Transverse colon (tissue), 4 donors: Measurements from ENCODE around the gene NOPCHAP1. TPM values are rescaled to one million over a fixed set of nuclear protein-coding genes. Genes with fewer than 3 reads are reported as not detected.
A peak's percentile ranks its signal among the peaks of the same experiment; 100 is the strongest.

Experiments used
- DNase-seq: peaks from one replicate; pipeline ENCODE4 v3.0.0-alpha.2; 2019
- H3K27ac ChIP-seq, 4 donors: fragments of 200-600 bp; sonication (generic); 2 replicates each; pipeline ENCODE4 v1.5.1; 2016 to 2018; ENCODE audit warnings: inconsistent platforms in 4 of 4
- H3K27me3 ChIP-seq: fragments of 200-600 bp; sonication (generic); 2 replicates; pipeline ENCODE4 v1.5.1; 2017; ENCODE audit warnings: inconsistent platforms
- H3K36me3 ChIP-seq, 4 donors: fragments of 200-600 bp; sonication (generic); 2 replicates each; pipeline ENCODE4 v1.5.1; 2017 to 2019; ENCODE audit warnings: inconsistent platforms in 4 of 4
- H3K4me1 ChIP-seq, 4 donors: fragments of 200-600 bp; sonication (generic); 2 replicates each; pipeline ENCODE4 v1.5.1; 2017 to 2020; ENCODE audit warnings: inconsistent platforms in 4 of 4
- H3K4me3 ChIP-seq, 4 donors: fragments of 200-600 bp; sonication (generic); 1 replicate in 1 of 4; 2 replicates in 3 of 4; pipeline versions ENCODE4 v1.5.1 to v1.6.1; 2017 to 2019; ENCODE audit warnings: inconsistent platforms in 4 of 4
- H3K9me3 ChIP-seq, 2 donors: fragments of 200-600 bp; sonication (generic); 2 replicates each; pipeline ENCODE4 v1.5.1; 2017 to 2019; ENCODE audit warnings: inconsistent platforms in 2 of 2
- CTCF ChIP-seq, 5 experiments: fragments of 200-600 bp in 3 of 5; fragments of 450-650 bp in 2 of 5; sonication (generic) in 3 of 5; IDR thresholded peaks; 1 replicate in 2 of 5; 2 replicates in 3 of 5; pipeline ENCODE4 v1.5.1; 2016 to 2017; ENCODE audit warnings: antibody characterized with exemption in 5 of 5, inconsistent platforms in 3 of 5, mild to moderate bottlenecking in 2 of 5, moderate library complexity in 1 of 5
- EP300 ChIP-seq: sonication (generic); formaldehyde crosslinking; IDR thresholded peaks from one replicate; pipeline ENCODE4 v1.6.1; 2017; ENCODE audit warnings: antibody characterized with exemption, low read depth
- POLR2A ChIP-seq: fragments of 450-650 bp; IDR thresholded peaks from one replicate; pipeline ENCODE4 v1.6.1; 2016; ENCODE audit warnings: antibody characterized with exemption, mild to moderate bottlenecking, moderate library complexity
- POLR2AphosphoS5 ChIP-seq, 3 donors: sonication (generic); formaldehyde crosslinking; IDR thresholded peaks; one replicate each; pipeline ENCODE4 v1.6.1; 2016; ENCODE audit warnings: antibody characterized with exemption in 3 of 3
- WGBS, 2 donors: methylation state at CpG; one replicate each; pipeline ENCODE4 v1.1.5; 2018; ENCODE audit warnings: low coverage in 1 of 2; 5-methylcytosine and 5-hydroxymethylcytosine counted together
- in situ Hi-C, 4 donors: fragments of 200-750 bp; cut with MboI; loops; one replicate each; pipeline versions ENCODE4 v1.15.0 to v1.15.1; 2017; ENCODE audit warnings: low sequenced_read_pairs in 3 of 4, low pct_ligation_motif_present in 1 of 4, low pct_unique_long_range_greater_than_20kb in 1 of 4
- intact Hi-C: fragments of 100-400 bp; cut with DNase I; formaldehyde crosslinking; loops from one replicate; pipeline ENCODE4 v1.15.1; 2023; ENCODE audit warnings: low total_unique reads
- total RNA-seq, 4 donors: library from RNA; depleted of rRNA; stranded (reverse); fragments of >200 nt; gene quantifications; one replicate each; pipeline ENCODE4 v1.1.0, GENCODE V29; 2016

The NOPCHAP1 gene
- 1 to 10 TPM in 3 of 4 donors, under 1 TPM in 1; 0.37 to 5.7 (median 2.2) TPM for total RNA-seq

GRCh38 chr12:104986022-104986941 is at the start of gene NOPCHAP1:
Gene NOPCHAP1 (plus strand): TSS chr12:104986316. CDS start chr12:104986353, 37 bp downstream.
- Histone ChIP-seq H3K36me3 (peaks cover 0 to 10% (median 0%) of the 10 kb centered on the region in 4 donors), H3K27ac (peak within 1 kb of the TSS; percentile 82 to 87 (median 86)), H3K4me3 (peak within 1 kb of the TSS; percentile 79 to 98 (median 92)), H3K27me3 (no peaks in the 10 kb centered on the region), H3K9me3 (no peaks in the 10 kb centered on the region), H3K4me1 (peaks cover 8 to 23% (median 11%) of the 10 kb centered on the region in 4 donors)
- intact Hi-C loops (no loop called here), in situ Hi-C loops (no loop called here)
- peak; percentile 58 to 87 (median 79) for TF ChIP-seq POLR2AphosphoS5 (IDR thresholded peaks at IDR 0.05)
- no peak for TF ChIP-seq EP300
- TF ChIP-seq POLR2A = peak; percentile 61
- 1 to 4% methylated on average over 8 to 38 of the region's 59 CpGs for WGBS, 2 donors
- DNase-seq = peak; percentile 95

- Histone ChIP-seq H3K4me3 (no peak overlapping the region), H3K27ac (peak overlapping the region; percentile 33 to 65 (median 59)), H3K27me3 (no peaks in the 10 kb centered on the region), H3K4me1 (peaks cover 0 to 18% (median 8%) of the 10 kb centered on the region in 4 donors), H3K36me3 (no peaks in the 10 kb centered on the region), H3K9me3 (no peaks in the 10 kb centered on the region)
- no peak for DNase-seq
- in situ Hi-C loops (no loop called here), intact Hi-C loops (no loop called here)
- 51 to 70% methylated on average over 2 to 3 of the region's 3 CpGs for WGBS, 2 donors
- TF ChIP-seq POLR2A (no peak), POLR2AphosphoS5 (IDR thresholded peaks at IDR 0.05) (no peak), EP300 (no peak), CTCF (IDR thresholded peaks at IDR 0.05) (no peak)
Observed at GRCh38 chr12:104938371-104938770, 47.7 kb upstream of the NOPCHAP1 start.

GRCh38 chr12:104939089-104939488 is 47.0 kb upstream of the NOPCHAP1 start:
- Histone ChIP-seq H3K27ac (peak overlapping the region; percentile 33 to 65 (median 59)), H3K9me3 (no peaks in the 10 kb centered on the region), H3K4me1 (peaks cover 0 to 18% (median 8%) of the 10 kb centered on the region in 4 donors), H3K4me3 (no peak overlapping the region), H3K27me3 (no peaks in the 10 kb centered on the region), H3K36me3 (no peaks in the 10 kb centered on the region)
- intact Hi-C loops (no loop called here), in situ Hi-C loops (no loop called here)
- DNase-seq = no peak
- no peak for TF ChIP-seq CTCF (IDR thresholded peaks at IDR 0.05)
- no peak for TF ChIP-seq POLR2AphosphoS5 (IDR thresholded peaks at IDR 0.05)
- TF ChIP-seq POLR2A = no peak
- no peak for TF ChIP-seq EP300
- WGBS, 2 donors = 50 to 54% methylated on average over 1 to 2 of the region's 2 CpGs

- in situ Hi-C loops = no loop called here
- no peak for DNase-seq
- WGBS, 2 donors = 87 to 95% methylated on average over 3 of the region's 3 CpGs
- H3K27me3 ChIP-seq = no peaks in the 10 kb centered on the region
- TF ChIP-seq POLR2AphosphoS5 (IDR thresholded peaks at IDR 0.05) (no peak), EP300 (no peak), POLR2A (no peak), CTCF (IDR thresholded peaks at IDR 0.05) (no peak)
- no peaks in the 10 kb centered on the region for H3K36me3 ChIP-seq
- no peak overlapping the region for H3K27ac ChIP-seq
- intact Hi-C loops = no loop called here
- no peak overlapping the region for H3K4me3 ChIP-seq
- no peaks in the 10 kb centered on the region for H3K9me3 ChIP-seq
- H3K4me1 ChIP-seq = peaks cover 0 to 18% (median 8%) of the 10 kb centered on the region in 4 donors
Observed at GRCh38 chr12:104941454-104941853, 44.7 kb upstream of the NOPCHAP1 start.
